Mucosa of gallbladder (tissue), 1 donor: ENCODE data around the gene ACVR2B. TPM values are rescaled to one million over a fixed set of nuclear protein-coding genes. Genes with fewer than 3 reads are reported as not detected.

Source experiments
- DNase-seq: peaks from one replicate; pipeline ENCODE4 v3.0.0-alpha.2; 2020; ENCODE audit warnings: low spot score
- total RNA-seq: library from RNA; stranded (reverse); gene quantifications from one replicate; pipeline ENCODE4 v1.2.1, GENCODE V29; 2021
- donor health status: DM: no; HTN: no; CAD: no.

Gene ACVR2B
- total RNA-seq, 1 donor from 2014 or later: 8.6 TPM

GRCh38 chr3:38458796-38459498, 5.3 kb downstream of the ACVR2B start:
- DNase-seq: peak; percentile 40

GRCh38 chr3:38459499-38460048, 5.9 kb downstream of the ACVR2B start:
- DNase-seq: no peak

DNA sequence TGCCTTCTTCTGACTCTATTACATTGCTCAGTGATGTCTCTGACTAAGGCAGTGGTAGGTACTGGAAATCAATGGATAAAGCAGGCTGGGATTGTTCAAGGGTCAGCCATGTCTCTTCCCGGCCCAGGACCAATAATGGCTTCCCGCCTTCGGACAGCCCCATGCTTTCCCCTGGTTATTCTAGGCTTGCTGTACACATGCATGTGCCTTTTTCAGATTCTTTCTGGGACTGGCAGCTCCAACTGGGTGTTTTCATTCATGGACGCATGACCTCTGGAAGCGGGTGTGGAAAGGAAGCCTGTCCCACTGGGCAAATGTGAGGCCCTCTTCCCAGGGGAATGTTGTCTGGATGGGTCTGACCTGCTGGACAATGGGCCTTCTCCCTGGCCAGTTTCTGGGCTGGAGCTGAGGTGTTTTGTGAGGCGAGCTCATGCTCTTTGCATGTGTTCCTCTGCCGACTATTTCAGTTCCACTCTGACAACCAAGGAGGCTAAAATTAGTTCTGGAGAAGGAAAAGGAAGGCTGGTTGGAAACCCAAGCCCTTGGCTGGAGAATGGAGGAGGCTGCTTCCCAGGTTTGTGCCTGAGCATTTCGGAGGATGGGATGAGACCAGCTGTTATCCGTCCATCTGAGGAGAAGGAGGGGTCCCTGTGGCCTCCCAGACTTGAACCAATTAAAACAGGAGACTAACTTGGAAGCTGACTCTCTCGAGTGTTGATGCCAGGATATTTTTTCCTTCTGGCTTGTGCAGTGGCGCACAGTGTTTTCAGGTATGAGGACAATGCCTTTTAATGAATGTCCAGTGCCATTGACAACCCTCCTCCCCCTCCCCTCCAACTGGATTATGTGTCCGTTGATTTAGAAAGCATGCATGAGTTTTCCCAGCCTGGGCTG, 6.9 kb downstream of the ACVR2B start:
- no peak for DNase-seq

DNA sequence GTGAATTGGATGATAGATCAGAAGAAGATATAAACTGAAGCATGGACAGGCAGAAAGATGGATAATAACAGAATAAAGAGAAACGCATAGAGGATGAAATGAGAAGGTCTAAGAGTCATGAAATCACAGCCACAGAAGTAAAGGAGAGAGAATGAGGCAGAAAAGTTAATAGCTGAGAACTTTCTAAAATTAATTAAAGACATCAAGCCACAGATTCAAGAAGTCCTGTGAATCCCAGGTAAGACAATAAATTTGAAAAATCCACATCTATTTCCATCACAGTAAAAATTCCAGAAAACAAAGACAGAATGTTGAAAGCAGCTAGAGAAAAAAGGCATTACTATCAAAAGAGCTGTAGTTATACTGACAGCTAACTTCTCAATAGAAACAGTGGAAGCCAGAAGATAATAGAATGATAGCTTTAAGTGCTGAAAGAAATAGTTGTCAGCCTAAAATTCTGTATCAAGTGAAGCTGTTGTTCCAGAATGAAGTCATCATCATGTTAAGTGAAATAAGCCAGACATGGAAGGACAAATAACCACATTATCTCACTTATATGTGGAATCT, 12.0 kb downstream of the ACVR2B start:
- no peak for DNase-seq

DNA sequence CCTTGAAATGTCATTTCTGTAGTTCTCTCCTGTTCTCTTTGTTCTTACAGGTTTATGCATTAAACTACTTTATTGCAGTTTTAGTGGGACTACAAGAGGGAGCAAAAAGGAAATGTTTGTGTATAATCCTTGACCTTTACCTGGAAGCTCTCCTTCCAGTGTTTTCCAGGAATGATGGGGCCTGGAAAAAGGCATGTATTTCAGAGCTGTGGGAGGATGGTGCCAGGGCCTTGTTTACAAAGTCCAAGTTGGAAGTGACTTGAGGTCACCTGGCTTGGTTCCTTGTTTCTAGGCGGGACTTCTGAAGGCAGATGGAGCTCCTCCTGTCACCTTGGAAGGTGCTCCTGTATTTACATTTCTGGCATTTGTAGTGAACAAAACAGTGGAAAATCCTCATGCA, 15.1 kb downstream of the ACVR2B start:
- DNase-seq: peak; percentile 60

GRCh38 chr3:38469852-38470251, 16.2 kb downstream of the ACVR2B start:
- DNase-seq: no peak

GRCh38 chr3:38471260-38471857, 17.7 kb downstream of the ACVR2B start:
- no peak for DNase-seq

- no peak for DNase-seq
Observed at GRCh38 chr3:38472342-38472741, 18.7 kb downstream of the ACVR2B start.

- no peak for DNase-seq
Observed at GRCh38 chr3:38473229-38473628, 19.5 kb downstream of the ACVR2B start.

GRCh38 chr3:38474928-38475605, 21.4 kb downstream of the ACVR2B start:
- no peak for DNase-seq

DNA sequence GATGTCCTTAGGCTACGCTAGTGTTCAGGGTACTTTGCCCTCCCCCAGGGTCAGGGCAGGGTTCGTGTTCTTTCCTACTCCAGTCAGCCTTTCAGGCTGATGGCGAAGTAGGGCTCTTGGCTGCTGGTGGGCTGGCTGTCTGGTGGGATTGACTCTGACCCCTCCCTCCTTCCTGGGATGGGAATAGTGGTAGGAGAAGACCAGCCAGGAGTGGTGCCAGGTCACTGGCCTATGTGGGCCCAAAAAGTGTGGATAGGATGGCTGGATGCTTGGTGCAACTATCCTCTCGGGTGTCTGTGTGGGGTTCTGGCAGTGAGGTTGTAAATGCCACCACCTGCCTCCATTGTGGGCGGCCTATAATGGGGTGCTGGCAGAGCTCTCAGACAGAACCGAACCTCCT, 22.0 kb downstream of the ACVR2B start:
- DNase-seq: no peak

DNA sequence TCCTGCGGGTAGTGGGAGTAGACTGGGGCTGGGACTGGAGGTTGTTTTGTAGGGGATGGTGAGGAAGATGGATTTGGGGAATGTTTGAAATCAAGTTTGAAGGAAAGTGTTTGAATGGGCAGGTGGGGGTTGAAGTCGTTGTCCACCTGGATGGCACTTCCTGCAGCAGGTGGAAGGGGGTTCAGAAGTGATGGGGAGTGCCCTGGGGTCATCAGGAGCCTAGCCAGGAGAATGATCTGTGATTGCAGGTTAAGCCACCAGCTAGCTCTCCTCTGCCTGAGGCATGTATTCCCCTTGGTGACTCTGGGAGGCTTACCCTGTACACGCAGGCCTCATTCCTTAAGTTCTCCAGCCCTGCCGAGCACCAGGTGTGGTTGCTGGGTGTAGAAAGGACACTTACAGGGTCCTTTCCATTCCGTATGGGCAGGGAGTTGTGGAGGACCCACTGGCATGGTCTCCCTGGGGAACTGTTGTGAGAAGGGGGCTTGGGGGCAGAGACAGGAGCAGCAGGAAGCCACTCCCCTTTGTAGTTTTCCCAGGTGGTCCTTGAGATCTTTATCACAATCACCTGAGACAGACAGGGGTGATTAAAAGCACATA, 22.6 kb downstream of the ACVR2B start:
- no peak for DNase-seq

DNA sequence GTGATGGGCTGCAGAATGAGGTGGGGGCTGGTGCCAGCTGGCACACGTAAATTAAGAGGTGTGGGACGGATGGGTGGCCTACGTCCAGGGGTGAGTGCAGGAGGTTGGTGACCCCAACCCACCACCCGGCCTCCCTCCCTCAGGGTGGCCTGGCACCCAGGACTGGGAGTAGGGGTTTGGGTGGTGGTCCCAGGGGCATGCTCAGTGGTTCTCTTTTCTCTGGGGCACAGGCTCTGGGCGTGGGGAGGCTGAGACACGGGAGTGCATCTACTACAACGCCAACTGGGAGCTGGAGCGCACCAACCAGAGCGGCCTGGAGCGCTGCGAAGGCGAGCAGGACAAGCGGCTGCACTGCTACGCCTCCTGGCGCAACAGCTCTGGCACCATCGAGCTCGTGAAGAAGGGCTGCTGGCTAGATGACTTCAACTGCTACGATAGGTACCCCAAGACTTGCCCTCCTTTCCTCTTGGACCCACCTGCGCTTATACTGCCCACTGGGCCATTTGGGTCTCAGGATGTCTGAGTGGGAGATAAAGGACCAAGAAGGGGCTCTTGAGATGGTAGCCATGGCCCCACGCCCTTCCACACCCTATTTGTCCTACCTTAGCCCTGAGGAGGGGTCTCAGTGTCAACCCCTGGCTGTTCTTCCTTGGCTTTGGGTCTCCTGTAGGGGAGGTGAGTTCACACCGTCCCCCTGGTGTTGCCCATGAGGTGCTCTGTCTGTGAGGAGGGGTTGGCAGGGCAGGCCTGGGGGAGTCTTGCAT, 23.5 kb downstream of the ACVR2B start:
- DNase-seq: no peak

DNA sequence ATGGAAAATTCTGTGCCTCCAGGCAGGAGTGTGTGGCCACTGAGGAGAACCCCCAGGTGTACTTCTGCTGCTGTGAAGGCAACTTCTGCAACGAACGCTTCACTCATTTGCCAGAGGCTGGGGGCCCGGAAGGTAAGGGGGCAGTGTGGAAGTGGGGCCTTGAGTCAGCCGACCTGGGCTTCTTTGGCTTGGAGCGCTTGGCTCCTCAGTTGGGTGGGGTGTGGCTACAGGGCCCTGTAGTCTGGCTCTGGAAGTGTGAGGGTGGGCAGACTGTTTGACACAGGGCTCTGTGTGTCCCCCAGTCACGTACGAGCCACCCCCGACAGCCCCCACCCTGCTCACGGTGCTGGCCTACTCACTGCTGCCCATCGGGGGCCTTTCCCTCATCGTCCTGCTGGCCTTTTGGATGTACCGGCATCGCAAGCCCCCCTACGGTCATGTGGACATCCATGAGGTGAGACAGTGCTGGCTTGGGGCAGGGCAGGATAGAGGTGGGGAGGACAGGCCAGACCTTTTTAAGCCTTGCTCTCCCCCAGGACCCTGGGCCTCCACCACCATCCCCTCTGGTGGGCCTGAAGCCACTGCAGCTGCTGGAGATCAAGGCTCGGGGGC, 24.3 kb downstream of the ACVR2B start:
- DNase-seq: no peak

GRCh38 chr3:38478901-38479300, 25.2 kb downstream of the ACVR2B start:
- no peak for DNase-seq

DNA sequence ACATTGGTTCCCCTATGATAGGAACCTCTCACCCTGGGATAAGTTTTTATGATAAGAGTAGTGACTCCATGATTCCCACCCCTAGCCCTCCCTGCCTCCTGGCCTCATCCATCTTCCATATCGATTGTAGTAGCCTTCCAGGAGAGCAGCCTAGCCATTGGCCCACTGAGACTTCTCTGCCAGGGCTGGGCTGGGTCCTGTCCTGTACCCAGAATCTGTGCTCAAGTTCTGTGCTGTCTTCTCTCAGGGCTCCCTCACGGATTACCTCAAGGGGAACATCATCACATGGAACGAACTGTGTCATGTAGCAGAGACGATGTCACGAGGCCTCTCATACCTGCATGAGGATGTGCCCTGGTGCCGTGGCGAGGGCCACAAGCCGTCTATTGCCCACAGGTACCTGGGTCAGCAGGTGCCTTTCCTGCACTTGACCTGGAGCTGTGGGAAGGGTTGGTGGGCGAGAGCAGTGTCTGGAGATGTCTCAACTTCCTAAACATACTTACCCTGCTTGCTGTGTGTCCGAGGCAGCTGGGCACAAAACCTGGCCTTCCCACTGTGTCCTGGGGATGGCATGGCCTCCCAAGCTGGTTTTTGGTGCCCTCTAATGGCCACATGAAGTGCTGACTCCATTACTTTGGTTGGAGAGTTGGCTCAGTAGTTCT, 25.9 kb downstream of the ACVR2B start:
- peak; percentile 64 for DNase-seq

GRCh38 chr3:38480093-38480445, 26.4 kb downstream of the ACVR2B start:
- DNase-seq: no peak

GRCh38 chr3:38480930-38481329, 27.2 kb downstream of the ACVR2B start:
- no peak for DNase-seq

GRCh38 chr3:38482951-38483350, 29.3 kb downstream of the ACVR2B start:
- DNase-seq: no peak
